NCI-H82 treated with DMSO at 0.1 percent for 48 hours (cell line): ENCODE measurements around the gene ZBP1.

Experiments
- DNase-seq: peaks from one replicate; lab custom pipeline; 2025; ENCODE audit not compliant: unreplicated experiment; lab: John Stamatoyannopoulos, UW

Gene ZBP1

GRCh38 chr20:57559658-57560553, 60.3 kb downstream of the ZBP1 start:
- peak; percentile 33 for DNase-seq

GRCh38 chr20:57559289-57559634, 61.0 kb downstream of the ZBP1 start:
- no peak for DNase-seq

GRCh38 chr20:57558614-57559288, 61.5 kb downstream of the ZBP1 start:
- no peak for DNase-seq

DNA sequence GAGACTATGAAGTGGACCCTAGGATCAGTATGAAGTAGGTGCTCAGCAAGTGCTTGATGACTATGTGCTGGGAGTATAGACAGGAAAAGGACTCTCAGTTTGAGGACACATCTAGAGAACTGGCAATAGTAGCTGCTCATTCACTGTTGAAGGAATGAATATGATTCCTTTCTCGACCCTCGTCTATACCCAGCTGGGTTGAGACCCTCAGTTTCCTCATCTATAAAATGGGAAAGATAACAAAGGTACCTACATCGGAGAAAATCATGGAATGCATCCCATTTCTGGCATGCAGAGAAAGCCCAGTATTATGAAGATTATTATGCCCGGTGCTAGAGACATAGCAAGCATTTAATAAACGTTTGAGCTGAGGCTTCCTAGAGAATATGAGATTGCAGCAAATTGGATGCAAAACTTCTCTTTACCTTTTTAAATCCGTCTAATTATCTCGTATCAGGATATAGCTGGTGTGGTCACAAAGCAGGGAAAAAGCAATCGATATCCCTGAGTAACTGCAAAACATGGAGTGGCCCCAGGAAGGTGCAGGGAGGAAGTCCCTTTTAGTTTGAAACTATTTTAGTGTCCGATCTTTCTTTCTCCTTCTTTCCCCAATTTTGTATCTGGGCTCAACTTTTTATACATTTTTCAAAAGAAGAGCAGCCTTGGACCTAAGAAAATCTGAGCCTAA, 62.2 kb downstream of the ZBP1 start:
- DNase-seq: no peak

DNA sequence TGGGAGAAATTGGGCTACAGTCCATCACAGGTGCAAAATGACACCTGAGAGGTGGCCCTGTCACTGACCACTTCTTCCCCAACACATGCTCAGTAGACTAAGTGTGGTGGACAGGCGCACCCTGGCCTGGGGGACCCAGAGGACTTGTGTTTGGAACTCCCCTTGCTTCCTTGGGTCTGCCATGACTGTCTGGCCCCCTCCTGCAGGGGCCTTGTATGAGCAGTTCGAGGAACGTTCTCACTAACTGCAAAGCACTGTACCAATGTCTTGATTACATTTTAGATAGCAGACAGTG, 63.3 kb downstream of the ZBP1 start:
- DNase-seq: no peak

DNA sequence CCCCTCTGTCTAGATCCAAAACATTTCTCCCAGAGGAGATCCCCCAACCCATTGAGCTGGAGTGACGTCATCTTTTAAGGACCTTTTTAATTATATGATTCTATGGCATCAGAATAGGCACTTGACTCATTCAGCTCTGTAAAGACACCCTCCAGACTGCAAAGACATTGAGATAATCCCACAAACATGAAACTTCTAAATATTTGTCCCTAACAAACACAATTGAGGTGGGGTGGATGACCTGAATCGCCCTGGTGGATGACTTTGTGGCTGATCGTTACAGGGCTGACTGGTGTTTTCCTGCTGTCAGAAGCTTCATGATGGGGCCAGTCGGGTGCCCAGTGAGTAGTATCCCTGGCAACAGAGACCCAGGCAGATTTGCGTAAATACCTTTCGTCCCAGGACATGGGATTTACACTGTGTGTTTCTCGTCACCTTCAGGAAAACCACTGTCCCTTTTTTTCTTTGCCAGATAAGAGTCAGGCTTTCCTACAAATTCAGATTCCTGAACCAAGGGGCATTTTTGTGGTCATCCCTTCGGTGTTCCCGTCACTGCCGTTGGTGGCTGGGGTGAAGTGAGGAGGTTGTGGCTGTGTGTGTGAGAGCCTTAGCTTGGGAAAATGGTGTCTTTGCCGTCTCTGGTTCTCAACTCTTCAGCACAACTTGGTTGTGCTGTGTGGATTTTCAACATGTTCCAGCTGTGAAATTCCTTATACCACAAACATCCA, 64.6 kb downstream of the ZBP1 start:
- no peak for DNase-seq
